NCI-H146 treated with DMSO at 0.1 percent for 48 hours (cell line): Measurements from ENCODE around the gene TPM2.
A peak's percentile ranks its signal among the peaks of the same experiment; 100 is the strongest.

ENCODE experiments used
- DNase-seq: peaks from one replicate; lab custom pipeline; 2025; ENCODE audit not compliant: unreplicated experiment; lab: John Stamatoyannopoulos, UW

TPM2 gene

DNA sequence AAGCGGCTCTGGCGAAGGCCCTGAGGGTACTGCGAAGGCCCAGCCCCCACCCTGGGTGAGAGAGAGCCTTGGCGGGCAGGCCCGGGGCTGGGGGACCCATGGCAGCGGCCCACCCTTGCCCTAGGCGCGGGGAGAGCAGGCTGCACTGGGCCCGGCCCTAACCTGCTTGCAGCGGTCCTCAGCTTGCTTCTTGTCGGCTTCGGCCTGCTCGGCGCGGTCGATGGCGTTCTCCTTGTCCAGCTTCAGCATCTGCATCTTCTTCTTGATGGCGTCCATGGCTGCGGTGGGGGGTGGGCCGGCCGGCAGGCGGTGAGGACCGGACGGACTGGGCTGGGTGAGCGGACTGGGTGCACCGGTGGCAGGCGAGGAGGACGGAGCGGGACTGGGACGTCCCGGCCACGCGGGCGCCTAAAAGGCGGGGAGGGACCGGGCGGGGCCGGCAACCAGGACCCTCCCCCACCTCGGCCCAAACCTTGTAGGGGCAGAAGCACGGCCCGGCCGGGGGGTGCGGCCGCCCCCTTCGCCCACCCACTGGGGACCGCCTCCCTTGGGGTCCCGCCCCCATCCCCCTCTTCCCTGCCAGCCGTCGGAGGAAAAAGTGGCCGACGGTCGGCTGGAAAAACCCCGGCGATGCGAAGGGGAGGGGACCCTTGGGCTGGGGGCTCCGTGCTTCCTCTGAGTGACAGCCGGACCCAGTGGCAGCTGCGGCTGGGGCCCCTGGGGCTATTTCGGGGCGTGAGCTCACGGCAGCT, at the start of gene TPM2:
TSS of gene TPM2 (minus strand) at position 384 of the 752 bp plus-strand sequence. CDS start at position 276, 108 bp downstream.
- DNase-seq: no peak

DNA sequence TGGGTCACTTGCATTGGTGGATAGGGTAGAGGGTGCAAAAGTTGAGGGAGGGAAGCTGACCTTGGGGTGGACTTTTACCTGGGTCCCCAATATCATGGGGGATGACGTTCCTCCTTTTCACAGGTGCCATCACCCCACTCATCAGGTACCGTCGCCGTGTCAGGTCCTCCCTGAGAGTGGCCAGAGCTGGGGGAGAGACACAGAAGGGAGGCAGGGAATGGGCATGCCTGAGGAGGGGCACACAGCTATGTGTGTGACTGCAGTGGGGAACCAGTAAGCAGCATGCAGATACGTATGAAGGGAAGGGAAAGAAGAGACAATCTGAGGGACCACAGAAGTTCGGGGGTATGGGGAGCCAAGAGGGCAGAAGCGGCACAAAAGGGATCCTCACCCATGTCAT, 49.2 kb upstream of the TPM2 start:
- no peak for DNase-seq

DNA sequence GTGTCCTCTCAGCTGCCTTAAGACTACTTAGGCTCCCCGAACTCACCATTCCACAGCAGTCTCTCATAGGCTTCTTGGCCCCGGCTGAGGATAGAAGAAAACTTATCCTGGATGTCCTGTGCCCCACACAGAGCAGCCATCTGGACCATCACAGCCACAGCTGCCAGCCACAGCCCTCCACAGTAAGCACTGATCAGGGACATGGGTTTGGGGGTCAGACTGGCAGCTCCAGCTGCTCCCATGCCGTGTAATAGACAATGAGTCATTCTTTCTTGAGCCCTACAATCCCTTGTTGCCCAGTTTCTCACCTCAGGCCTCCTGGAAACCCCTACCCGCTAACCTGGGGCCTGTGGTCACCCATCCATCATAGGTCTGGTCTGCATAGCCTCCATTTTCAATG, 48.5 kb upstream of the TPM2 start:
- DNase-seq: no peak

DNA sequence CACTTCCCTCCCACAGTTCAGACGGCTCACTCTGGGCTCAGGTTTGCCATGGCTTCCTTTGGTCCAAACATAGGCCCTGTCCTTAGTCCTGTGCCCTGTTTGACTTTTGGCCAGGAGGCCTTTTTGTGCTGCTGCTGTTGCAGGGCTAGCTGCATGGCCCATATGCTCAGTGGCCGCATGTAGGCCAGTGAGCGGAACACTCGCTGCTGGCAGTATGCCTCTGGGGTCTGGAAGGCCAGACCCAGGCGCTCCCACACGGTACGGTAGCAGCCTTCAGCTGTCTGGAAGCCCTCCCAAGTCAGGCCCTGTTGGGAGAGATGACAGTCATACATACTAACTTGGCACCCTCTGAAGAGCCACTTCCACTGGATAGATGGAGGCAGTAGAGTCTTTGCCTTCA, 47.4 kb upstream of the TPM2 start:
- no peak for DNase-seq

DNA sequence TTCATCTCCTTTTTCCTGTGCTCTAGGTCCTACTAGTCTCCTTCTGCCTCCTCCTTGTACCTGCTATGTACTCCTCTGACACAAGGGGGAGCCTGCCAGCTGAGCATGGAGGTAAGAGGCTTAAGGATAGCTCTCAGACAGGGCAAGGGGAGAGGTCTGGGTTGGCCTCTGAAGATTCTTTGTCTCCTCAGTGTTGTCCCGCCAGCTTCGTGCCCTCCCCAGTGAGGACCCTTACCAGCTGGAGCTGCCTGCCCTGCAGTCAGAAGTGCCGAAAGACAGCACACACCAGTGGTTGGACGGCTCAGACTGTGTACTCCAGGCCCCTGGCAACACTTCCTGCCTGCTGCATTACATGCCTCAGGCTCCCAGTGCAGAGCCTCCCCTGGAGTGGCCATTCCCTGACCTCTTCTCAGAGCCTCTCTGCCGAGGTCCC, 46.5 kb upstream of the TPM2 start:
- peak; percentile 53 for DNase-seq

DNA sequence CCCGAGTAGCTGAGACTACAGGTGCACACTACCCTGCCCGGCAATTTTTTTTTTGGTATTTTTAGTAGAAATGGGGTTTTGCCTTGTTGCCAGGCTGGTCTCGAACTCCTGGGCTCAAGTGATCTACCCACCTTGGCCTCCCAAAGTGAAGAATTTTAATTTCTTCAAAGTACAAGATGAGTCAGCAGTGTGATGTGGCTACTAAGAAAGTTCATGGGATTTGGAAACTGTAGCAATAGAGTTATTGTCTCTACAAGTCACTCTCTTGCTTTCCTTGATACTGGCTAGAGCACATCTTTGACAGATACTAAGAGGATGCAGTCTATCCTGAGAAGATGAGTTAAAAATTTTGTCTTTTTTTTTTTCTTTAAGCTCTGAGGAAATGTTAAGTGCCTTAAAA, 44.4 kb upstream of the TPM2 start:
- DNase-seq: no peak

DNA sequence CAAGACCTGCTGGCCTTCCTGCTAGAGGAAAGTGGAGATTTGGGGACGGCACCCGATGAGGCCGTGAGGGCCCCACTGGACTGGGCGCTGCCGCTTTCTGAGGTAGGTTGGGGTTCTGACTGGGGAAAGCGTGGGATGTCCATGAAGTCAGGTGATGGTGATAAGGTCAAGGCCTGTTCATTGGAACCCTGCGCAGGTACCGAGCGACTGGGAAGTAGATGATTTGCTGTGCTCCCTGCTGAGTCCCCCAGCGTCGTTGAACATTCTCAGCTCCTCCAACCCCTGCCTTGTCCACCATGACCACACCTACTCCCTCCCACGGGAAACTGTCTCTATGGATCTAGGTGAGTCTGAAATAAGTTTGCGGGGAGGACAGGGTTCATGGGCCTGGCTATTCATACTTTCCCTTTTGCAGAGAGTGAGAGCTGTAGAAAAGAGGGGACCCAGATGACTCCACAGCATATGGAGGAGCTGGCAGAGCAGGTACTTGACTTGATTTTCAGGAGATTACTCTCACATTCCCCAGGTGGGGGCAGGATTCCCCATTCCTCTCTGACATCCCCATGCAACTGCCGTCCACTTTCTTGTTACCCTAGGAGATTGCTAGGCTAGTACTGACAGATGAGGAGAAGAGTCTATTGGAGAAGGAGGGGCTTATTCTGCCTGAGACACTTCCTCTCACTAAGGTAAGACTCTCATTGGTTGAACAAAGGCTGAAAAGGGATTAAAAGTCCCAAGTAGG, 43.2 kb upstream of the TPM2 start:
- peak; percentile 76 for DNase-seq

DNA sequence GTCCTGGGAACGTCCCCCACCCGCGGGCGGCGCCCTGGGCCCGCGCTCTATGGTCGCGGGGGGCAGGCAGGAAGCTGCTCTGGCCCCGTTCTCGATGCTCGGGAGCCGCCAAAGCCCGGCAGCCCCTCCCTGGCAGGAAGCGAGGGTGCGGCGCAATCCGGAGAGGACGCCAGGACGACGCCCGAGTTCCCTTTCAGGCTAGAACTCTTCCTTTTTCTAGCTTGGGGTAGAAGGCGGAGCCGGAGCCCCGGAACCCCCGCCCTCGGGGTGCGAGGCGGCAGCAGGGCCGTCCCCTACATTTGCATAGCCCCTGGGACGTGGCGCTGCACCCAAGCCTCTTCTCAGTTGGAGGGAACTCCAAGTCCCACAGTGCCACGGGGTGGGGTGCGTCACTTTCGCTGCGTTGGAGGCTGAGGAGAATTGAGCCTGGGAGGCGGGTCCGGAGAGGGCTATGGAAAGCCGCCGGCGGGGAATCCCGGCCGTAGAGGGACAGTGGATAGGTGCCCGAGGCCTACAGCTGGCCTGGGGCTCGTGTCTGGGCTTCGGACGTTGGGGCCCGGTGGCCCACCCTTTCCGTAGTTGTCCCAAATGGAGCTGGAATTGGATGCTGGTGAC, 42.6 kb upstream of the TPM2 start, which contains the start of the genes CREB3 and TLN1:
TSS of gene CREB3 (plus strand) at position 482 of the 615 bp plus-strand sequence. CDS start at position 589, 107 bp downstream.
TSS of gene TLN1 (minus strand) at position 11 of the 615 bp plus-strand sequence. CDS start 6,501 bp downstream, outside the sequence.
- peak; percentile 97 for DNase-seq

DNA sequence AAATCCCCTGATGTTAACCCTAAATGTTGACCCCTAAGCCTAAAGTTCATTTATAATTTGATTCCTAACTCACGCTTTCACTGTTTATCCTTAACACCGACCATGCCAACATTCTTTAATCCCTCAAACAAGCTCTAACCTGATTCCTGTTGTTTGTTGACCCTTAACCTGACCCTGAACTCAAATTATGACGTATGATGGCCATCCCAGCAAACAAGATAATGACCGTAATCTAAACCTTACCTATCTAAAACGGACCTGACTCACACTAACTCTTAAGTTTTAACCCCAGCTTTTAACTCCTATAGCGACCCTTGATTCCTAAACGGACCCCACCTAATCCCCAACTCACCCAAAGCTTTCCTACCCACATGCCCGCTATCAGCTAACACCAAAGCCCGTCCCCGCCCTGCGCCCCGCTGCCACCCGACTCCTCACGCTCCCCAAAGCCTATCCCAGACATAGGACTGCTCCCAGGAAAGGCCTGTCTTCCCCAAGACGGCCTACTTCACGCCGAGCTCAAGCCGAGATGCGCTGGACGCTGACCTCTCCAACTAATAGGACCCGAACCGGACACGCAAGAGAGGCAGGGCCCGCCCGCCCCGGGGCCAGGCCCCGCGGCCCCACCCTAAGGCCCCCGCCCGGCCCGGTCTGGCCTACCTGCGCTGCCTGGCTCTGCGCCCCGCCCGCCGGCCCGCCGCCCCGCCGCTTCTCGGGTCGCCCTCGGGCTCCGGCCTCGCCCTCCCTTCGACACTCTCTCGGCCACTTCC, 41.9 kb upstream of the TPM2 start:
- DNase-seq: peak; percentile 36

DNA sequence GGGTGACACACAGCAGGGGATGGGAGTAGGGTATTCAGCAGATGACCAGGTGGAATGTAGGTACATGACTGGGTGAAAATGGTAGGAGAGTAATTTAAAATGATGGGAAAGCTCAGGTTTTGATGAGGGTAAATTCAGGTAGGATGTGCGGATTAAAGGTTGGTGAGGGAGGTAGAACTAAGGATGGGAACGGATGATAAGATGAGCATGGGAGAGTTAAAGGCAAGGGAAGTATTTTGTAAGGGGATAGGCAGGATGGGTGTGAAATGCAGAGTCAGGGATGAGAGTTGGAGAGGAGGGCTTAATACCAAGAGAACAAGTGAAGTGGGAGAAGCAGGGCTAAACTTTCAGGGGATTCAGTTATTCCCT, 40.7 kb upstream of the TPM2 start:
- DNase-seq: no peak

DNA sequence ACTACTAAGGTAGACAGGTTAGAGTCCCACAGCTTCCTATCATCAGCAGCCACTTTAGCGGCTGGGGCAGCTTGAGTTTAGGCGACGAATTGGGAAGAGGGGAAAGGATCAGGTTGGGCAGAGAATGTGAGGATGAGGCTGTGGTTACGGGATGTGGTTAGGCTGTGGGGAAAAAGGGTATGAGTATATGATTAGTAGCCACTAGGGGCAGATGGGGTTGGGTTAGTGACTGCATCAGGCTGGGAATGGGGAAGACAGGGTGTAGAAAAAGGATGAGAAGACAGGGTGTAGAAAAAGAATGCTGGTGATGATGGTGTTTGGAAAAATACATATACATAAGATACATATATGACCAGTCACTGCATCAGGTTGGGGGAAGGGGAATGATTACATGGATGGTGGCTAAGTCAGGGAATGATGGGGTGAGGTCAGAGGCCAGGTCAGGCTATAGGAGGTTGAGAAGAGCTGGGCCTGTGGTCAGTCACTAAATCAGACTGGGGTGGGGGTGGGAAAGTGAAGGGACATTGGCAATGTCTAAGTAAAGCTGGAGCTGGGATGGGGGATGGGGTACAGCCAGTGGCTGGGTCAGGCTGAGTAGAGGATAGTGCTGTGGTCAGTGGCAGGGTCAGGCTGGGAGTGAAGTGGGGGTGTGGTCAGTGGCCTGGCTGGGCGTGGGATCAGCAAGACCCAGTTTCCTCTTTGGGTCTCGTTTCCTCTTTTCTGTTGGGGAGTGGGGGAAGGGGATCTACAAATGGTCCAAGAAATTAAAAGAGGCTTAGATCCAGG, 40.2 kb upstream of the TPM2 start:
- DNase-seq: no peak

DNA sequence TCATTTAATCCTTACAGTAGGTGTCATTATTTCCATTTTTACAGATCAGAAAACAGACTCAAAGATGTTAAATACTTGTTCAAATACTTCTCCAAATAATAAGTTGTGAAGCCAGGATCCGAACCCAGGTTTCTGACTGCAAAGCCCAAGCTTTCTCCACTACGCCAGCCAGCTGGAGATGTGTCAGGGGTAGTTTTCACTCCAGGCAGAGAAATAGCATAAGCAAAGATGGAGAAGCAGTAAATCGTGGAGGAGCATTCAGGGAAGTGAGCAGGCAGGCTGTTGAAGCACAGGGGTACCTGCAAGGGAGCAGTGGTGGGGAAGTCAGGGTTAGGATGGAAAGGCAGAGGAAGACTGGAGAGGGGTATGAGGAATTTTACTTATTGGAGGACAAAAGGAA, 39.4 kb upstream of the TPM2 start:
- no peak for DNase-seq

DNA sequence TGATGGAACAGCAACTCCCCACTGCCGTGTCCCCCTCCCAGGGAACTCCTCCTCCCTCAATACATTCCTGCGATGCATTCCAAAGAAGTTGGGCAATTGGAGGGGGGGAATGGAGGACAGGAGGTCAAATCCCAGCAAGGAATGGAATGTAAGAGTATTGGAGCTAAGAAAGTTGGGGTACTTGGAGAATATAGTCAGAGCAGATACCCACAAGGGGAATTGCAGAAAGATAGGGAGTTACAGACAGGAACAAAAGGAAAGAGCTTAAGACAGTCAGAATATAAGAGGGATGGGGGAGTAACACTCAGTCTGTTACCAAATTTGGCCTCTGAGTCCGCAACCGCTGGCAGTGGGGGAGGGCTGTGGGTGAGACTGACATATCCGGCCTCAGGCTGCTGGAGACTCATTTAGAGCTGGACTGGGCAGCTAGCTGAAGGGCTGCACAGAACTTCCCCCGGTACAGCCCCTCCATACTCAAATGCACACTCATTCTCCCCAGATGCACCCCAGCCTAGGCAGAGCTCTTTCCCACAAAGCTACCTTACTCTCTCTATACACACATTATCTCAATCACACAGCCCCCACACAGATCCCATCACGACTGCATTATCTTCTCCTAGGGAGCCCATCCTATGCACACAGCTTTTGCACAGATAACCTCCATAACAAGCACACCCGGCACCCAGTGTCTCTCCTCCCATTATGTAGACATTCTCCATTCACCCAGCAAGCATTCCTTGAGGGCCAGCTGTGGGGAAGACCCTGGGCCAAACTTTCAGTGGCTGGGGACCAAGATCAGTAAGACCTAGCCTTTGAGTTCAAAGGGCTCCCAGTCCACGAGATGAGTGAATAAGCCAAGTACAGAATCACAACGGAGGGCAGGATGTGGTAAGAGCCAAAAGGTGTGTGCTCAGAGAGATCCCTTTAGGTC, 38.6 kb upstream of the TPM2 start:
- no peak for DNase-seq

DNA sequence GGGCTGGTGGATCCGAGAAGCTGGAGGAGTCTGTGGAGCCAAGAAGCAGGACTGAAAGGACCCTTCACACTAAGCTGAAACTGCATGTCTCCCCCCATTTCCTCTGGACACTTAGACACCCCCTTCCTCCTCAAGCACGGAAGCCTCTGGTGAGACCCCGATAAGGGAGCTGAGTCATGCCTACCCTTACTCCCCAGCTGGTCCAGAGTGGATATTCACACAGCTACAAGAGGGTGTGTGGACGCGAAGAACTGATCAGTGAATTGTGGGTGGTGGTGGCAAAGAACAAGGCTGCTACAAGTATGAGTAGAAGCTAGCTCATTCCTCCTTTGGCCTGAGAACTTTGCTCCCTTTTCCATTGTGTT, 37.9 kb upstream of the TPM2 start:
- no peak for DNase-seq

DNA sequence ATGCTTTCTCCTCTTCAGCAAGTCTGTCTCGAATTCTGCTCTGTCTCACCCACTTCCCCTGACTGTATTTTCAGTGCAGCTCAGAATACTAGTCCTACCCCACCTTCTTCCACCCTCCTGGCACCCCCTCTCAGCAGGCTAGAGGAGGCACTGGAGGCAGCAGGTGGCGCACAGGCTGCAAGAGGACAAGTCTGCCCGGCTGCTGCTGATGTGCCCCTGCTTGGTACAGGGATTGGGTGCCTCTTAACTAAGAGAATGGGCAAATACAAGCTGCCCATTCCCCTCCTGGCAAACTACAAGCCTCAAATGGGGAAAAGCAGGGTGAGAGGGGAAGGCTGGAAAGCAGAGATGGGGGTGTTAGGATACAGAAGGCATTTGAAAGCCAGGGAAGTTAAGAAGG, 37.2 kb upstream of the TPM2 start:
- no peak for DNase-seq

DNA sequence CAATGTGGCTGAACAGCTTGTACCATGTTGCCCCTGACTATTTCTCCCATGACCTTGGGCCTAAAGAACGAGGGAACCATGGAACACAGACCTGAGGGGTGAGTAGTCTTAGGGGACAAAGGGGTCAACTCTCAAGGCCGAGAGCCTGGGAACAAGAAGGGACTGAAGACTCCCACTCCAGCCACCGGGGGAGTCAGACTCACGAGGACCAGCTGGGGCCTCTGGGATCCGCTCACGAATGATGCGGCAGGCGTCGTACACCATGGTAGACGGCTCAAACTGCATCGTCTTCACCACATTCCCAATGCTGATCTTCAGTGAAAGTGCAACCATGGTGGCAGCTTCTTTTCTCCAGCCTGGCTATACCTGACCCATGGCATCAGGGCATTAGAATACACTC, 35.6 kb upstream of the TPM2 start:
- DNase-seq: no peak

DNA sequence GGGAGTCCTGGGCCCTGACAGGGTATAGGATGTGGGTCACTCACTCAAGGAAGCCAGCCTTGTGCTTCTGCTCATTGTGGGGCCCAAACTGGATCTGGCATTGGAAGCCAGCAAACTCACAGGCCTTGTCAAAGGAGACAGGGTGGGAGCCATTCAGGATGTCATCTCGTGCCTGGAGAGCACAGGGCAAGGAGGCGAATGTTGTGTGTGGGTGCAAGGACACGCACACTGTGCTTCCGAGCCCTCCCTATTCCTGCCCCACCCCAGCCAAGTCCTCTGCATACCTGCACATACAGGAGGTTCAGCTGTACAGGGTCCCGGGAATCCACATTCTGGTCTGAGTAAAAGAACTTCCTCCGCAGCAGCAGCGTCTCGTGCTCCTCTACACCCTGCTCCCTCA, 34.2 kb upstream of the TPM2 start:
- DNase-seq: no peak

DNA sequence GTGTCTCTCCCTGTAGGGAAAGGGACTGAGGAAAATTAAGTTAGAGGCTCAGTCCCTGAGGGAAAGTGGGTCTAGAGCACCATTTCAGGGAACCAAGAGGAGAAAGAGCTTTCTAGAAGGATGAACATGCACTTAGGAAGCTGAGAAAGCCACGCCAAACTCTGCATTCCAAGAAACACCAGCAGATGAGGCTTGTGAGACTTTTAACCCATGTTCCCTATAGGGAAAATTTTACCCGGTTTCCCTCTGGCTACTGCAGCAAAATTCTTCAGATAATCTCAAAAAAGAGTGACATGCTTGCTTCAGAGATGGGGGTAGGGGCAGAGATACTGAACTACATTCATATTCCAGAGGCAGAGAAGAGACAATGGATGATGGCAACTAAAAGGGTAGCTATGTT, 33.7 kb upstream of the TPM2 start:
- no peak for DNase-seq

DNA sequence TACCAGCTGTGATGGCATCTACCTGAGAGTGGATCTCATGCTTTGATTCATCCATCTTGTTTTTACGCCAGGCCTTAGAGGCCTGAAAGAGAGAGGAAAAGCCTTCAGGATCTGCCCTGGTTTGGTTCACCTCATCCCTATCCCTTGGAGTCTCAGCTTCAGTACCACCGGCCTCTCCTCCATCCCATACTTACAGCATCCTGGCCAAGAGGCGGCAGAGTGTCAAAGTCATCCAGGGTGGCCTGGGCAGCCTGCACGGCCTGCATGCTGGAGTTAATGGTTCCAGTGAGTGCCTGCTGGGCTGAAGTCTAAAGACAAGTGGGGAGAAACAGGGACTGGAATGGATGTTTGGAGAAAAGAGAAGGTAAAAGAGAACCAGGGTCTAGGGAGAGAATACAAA, 29.8 kb upstream of the TPM2 start:
- DNase-seq: no peak
